Measurements from ENCODE around the gene PTPRK. TPM values are rescaled to one million over a fixed set of nuclear protein-coding genes. Genes with fewer than 3 reads are reported as not detected.

Gene PTPRK
- total RNA-seq, 2 donors from 2014 or later = 23.7 to 30.2 TPM

DNA sequence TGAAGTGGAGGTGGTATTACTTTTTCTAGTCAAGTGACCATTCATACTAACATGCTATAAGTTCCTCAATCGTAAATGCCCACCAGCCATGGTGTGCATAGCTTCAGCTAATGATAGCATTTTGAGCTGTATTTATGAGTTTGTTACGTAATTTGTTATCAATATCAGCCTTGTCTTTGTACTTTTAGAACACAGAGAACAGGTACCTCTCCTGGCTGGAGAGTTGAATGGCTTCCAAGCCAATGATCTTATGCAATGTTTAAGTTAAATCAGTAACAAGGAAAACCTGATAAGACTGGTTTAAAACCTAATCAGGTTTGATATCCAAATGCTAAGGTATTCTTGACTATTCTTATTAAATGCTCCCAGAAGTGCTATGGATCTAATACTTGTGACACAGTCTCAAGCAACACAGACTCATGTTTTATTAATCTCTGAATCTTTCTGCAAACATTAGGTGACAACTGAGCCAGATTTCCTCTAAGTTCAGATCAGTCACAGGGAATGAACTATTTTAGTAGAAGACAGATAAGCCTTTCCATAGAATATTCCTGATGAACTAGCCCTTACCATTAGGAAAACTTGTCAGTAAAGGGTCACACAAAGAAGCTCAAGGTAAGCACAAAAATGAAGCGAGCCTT, 154.8 kb downstream of the PTPRK start:
- DNase-seq (ENCODE audit: low spot score) = no peak
- intact Hi-C loops (cut with DNase I) = no loop called here

DNA sequence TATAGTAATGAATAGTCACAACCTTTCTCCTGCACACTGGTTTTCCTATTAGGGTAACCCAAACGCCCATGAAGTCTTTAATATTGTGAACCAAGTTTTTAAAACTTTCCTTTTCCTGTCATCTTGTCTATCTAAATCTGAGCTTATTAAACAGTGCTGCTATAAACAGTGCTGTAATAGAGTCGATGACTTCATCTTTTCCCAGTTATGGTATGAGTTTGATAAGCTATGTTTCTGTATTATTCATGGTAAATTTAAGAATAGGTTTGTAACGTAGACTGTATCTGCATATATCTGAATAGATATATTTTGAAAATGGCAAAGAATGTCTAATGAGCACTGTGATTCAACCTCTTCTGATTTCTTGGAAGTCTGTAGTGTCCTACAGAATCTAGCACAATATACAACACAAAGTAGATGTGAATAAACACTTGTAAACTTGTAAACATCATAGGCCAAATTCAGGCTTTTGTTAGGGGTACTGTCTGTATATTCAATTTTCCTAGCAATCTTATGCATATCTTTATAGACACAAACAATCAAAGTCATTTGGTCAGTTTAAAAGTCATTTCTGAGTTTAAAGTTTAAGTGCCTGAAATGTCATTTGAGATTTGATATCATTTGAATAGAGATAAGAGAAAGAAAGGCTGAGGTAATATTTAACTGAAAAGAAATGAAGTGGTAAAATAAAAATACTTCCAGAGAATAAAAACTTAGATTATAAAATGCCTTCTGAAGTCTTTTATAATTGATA, 155.5 kb downstream of the PTPRK start:
- DNase-seq (ENCODE audit: low spot score) = no peak
- intact Hi-C loops (cut with DNase I) = no loop called here

DNA sequence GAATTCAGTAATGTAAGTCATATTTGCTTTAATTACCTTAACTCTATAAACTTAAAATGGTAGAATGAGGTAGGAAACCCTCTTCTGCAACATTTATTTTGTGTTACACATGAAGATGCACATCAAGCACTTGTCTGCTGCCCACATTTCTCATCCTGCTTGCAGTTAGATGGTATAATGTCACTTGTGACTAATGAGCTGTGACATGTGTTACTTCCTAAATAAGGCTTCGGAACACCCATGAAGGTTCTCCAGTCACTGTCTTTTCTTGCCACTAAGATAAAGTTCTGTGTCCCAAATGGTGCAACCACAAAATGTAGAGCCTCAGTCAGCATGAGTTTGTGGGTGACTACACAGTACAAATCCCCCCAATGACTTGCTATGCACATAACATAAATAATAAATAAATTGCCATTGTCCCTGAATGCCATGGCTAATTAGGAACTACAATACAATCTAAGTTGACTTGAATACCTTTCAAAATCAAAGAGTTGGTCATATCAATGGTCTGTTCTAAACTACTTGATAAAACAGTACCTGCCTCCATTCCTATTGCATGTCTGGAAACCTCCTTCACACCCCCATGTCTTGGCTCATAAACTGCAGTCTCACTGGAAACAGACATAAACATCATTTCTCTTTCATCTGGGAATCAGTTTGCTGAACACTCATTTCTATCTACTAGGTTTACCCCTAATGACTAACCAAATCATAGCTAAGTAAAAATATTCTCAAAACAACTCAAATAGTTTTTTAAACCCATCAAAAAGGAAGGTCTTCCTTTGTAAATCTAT, 157.2 kb downstream of the PTPRK start:
- intact Hi-C loops (cut with DNase I) = no loop called here
- DNase-seq (ENCODE audit: low spot score) = no peak

DNA sequence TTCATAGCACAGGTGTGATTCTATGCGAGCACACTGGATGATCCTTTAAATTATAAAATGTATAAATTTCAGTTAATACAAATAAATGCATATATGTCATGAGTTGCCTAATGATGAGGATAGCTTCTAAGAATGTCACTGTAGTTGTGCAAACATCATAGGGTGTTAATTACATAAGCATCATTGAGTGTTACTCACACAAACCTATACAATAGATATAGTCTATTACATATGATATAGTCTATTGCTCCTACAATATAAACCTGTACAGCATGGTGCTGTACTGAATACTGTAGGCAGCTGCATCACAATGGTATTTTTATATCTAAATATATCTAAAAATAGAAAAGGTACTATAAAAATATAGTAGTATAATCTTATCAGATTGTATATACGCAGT, 159.0 kb downstream of the PTPRK start:
- intact Hi-C loops (cut with DNase I) = no loop called here
- DNase-seq (ENCODE audit: low spot score) = no peak

DNA sequence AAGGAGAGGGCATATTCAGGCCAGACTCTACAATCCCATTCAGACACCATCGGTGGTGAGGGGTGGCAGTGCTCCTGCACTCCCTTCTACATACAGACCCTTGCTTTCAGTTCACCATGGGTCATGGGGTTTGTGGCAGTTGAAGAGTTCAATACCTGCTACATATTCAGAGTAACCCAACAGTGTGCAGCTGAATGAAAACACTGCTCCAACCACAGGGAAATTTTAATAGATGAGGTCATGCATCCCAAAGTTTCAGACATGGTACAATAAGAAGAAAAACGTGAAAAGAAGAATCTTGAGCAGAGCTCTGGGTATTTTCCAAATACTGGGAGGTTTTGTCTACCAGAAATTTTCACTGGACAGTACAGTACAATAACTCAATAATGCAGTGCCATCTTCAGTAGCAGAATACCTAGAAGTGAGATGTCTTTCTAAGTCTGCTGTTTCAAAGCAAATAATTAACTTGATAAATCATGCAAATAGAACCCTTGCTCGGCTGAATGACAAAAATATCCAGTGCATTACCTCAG, 162.1 kb downstream of the PTPRK start:
- no peak for DNase-seq (ENCODE audit: low spot score)
- intact Hi-C loops (cut with DNase I) = no loop called here

DNA sequence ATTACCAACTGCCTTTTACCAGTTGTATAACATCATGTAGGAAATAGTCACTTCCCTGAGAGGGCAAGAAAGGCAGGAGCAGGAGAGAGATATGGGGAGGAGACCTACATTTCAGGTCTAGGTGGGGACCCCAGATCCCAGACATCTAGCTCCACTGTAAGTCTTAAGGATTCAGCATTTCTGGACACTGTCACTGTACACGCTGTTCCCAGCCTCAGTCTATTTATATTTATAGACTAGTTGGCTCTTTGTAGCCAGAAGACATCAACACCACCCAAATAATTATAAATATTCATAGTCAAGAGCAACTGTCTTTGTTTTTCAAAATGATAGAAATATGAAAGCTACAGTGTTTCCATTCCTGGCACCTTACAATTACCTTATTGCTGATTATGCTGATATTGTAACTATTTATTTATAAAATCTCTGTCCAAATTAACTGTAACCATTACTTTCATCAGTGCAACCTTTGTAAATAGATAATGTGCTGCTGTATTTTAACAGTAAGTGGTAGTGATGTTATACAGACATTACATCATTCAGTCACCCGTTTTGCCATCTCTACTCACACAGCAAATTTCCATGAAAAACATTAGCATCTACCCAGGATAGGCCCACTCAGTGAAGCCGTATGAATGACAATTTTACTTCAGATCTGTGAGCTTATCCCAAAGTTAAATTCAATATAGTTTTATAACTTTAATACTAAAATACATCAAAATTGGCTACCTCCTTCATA, 162.8 kb downstream of the PTPRK start:
- intact Hi-C loops (cut with DNase I) = no loop called here
- no peak for DNase-seq (ENCODE audit: low spot score)

DNA sequence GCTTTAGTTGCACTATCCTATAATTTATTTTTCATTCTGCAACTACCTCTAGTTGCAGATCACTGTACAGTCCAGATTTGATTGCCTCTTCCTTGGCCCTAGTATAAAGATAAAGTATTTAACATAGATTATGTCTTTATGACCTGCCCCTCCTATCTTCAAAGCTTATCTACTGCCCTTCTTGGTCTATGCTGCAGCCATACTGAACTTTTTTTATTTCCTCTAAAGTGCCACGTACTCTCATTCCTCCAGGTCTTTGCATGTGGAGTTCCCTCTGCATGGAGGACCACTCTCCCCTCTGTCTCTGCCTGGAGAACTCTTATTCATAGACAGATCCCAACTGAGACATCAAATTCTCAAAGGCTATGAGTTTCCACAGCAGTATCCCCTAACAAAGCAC, 168.0 kb downstream of the PTPRK start:
- intact Hi-C loops (cut with DNase I) = no loop called here
- no peak for DNase-seq (ENCODE audit: low spot score)

DNA sequence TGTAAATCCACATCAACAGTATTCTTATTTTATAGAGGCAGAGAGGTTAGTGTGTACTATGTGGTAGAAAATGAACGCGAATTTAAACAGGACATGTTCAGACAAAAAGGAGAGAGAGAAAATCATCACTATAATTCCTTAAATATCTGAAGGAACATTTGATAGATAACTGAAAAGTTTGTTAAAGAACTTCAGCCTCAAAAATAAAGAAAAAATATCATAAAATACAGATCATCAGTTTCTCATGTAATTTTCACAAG, 169.2 kb downstream of the PTPRK start:
- no peak for DNase-seq (ENCODE audit: low spot score)
- intact Hi-C loops (cut with DNase I) = no loop called here

DNA sequence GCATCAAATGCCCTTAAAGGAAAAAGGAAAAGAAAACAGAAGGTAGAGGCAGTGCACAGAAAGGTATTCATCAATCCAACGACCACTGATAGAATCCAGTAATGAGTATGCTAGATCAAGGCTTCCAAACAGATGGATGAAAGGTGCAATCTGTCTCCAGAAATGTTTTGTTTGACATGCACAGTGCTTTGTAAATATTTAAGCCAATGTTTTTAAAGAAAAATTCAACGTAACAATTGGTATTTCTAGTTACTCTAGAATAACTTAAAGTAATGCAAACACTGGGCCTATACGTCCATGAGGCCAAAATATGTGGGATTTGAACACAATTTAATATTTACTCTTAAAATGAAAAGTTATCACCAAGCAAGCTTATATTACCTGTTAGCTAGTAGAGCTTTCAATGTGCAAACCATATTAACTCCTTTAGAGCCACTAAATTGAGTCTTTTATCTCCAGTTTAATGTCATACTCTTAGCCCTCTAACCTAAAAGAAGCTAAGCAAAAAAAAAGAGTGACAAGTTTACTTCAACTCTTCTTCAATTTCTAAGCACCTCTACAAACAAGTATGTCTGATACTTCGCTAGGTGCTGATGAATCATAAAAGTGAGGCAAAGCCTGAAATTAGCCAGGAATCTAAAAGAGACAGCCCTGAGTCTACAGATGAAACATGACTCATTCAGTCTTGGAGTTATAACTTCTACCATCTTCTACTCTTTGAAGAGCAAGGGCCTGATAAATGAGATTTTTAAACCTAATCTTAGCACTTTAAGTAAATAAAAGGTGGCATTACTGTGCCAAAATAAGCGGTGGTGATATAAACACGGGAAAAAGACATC, 169.8 kb downstream of the PTPRK start:
- intact Hi-C loops (cut with DNase I) = no loop called here
- DNase-seq (ENCODE audit: low spot score) = no peak

DNA sequence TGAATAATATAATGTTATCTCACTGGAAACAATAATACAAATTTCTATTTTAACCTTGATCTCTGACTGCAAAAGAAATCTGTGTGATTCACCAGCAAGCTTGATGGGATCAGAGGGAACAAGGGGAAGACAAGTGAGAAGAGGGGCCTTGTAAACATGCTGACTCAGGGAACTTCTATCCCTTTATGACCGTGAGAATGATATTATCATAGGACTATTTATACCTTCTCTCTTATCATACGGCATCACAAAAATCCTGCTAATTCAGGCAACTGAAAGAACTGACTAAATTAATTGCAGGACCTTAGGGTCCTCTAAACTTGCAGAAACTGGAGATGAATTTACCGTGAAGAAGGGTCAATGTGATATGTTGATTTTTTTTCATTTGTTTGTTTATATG, 173.3 kb downstream of the PTPRK start:
- intact Hi-C loops (cut with DNase I) = no loop called here
- no peak for DNase-seq (ENCODE audit: low spot score)

DNA sequence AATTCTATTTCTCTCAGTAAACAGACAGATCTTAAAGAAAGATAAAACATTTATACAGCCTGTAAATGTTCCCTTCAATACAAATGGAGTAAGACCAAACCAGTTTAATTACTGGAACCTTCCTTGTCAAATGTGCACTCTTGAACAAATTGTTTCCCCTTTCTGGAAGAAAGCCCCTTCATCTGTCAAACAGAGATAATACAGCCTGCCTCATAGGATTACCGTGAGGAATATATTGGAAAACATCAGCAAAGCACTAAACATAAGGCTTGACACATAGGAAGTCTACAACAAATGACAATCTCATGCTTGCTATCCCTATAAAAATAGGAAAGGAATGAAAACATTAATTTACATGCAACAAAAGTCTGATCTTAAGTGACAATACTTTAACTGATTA, 173.8 kb downstream of the PTPRK start:
- intact Hi-C loops (cut with DNase I) = no loop called here
- DNase-seq (ENCODE audit: low spot score) = no peak

DNA sequence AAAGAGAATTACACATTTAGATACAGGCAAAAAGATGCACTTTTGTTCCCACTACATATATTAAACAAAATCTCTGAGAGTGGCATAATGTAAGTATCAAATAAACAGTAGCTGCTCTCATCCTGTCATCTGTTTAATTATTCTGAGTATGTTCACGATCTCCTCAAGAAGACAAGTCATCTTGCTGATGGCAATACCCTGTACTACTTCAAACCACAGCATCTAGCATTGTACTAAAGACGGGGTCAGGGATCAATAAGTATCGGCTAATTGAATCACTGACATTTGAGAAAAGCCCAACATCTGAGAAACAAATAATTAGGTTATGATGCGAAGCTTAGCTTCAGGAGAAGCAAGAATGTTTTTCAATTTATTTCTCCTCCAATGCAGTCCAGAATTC, 175.1 kb downstream of the PTPRK start:
- DNase-seq (ENCODE audit: low spot score) = no peak
- intact Hi-C loops (cut with DNase I) = no loop called here

DNA sequence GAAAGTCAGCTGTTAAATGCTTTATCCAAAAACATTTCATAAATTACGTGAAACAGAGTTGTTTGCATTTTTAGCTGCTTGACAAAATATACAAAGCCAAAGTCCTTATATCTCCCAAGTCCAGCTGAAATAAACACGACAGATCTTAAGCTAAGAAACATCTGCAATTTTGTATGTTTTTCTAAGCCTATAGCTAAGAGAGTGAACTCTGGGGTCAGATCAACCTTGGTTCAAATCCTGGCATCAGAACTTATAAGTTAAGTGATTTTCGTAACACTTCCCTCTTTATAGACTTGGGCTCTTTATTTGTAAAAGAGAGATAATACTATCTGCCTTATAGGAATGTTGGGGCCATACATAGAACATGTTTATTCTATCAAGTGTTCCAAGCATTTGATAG, 176.7 kb downstream of the PTPRK start:
- intact Hi-C loops (cut with DNase I) = no loop called here
- DNase-seq (ENCODE audit: low spot score) = no peak

DNA sequence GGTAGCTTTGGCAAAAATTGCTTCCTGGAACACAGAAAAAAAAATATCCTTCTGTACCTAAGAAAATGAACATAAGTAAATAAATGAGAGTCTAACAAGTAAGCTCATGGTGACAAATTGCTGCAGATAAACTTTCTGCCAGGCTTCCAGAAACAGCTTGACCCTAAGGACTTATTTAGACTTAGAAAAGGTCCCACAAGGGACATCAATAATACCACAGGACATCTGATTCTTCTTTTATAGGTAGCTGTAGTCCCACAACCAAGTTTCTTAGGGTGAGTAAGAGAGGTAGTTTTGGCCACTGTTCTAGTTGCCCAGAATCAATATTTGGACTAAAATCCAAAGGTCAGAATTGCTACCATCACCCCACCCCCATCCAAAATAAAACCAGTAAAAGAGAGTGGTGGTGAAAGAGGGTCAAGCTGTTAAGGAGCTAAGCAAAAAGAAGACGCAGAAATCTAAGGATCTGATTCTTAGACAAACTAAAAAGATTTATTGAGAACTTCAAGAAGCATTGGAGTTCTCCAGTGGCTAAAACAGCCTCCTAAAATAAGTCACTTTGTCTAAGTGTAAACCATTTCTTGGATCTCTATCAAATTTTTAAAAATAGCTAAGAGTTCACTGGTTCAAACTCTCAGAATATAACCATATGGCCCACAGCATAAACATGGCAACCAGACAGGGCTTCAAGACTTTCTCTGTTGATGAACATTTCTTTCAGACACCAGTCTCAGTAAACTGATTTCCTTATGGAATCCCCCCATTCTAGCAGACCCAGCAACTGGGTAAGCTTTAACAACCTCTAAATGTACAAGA, 180.6 kb downstream of the PTPRK start:
- DNase-seq (ENCODE audit: low spot score) = no peak
- intact Hi-C loops (cut with DNase I) = no loop called here

DNA sequence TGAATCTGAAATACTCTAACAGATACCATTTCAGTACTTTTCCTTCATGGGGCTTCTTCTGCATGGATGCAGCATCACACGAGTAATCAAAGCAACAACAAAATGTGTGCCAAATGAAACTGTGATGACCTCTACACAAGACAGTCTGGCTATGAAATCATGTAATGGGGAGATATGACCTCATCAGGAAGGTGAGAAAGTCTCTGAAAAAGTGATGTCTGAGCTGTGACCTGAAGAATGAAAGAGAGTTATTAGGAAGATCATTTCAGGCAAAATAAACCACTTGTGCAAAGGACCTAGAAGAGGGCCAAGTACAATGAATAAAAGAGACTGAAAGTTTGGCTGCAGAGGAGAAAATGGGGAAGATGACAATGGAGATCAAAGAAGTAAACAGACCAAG, 182.8 kb downstream of the PTPRK start:
- no peak for DNase-seq (ENCODE audit: low spot score)
- intact Hi-C loops (cut with DNase I) = loop anchor here in 1 of 2 donors (1.0 kb wide), 1 partner anchor 19 kb away; no protein-coding TSS in a partner anchor

DNA sequence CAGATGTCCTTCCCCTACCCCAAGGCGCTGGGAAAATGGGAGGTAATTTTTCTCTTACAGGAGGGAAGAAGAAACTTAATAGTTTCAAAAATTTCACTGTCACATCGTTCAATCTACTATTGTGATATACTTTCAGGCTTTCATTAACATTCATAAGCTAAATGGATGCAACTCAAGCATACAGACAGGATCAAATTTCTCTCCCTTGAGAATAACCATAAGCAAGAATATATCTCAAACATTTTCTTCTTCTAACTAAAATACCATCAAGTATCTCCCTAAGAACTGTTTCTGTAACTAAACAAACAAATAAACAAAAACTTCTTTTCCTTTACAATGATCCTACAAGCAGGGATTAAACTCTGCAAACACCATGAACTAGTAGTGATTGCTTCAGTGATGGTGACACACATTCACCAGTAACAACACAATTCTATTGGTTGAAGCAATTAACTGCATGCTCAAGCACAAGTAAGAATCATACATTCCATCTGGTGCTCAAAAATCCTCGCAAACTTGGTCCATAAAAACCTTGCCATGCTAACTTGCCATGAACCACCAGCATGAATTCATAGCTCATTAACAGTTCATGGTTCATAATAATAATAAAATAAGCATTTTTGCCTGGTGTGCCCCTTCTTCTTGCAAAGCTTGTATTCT, 183.8 kb downstream of the PTPRK start:
- DNase-seq (ENCODE audit: low spot score) = no peak

DNA sequence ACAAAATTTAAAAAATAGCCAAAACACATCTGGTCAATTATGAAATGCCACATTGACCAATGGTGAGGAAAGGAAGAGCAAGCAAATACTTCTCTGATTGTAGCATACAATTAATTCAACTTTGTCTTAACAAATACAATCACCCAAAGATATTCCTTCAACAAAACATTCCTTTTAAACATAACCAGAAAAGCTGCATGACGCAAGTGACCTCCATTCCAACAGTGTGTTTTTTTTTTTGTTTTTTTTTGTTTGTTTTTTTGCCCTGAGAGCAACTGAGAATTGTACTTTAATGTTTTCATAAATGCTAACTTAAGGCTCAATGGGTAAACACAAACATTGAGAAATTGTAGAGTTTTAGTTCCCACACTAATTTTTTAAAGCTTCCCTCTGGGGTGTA, 184.4 kb downstream of the PTPRK start:
- intact Hi-C loops (cut with DNase I) = no loop called here
- no peak for DNase-seq (ENCODE audit: low spot score)

More for the DNA sequence above, 183.8 kb downstream of the PTPRK start:
- intact Hi-C loops (cut with DNase I) = loop anchor here in 1 of 2 donors (1.0 kb wide), 1 partner anchor 20 kb away; no protein-coding TSS in a partner anchor
